SU-DHL-6 (cell line): ENCODE data around the gene RING1.

Experiments used
- H2AFZ ChIP-seq: fragments of 200-600 bp; sonication (generic); 2 replicates; pipeline ENCODE4 v1.6.1; 2014; ENCODE audit warnings: low read depth, mild to moderate bottlenecking, moderate library complexity, mixed read lengths, antibody characterized with exemption, low read length; ENCODE audit not compliant: severe bottlenecking
- H3F3A ChIP-seq: fragments of 200-600 bp; shearing (Covaris generic); 2 replicates; pipeline ENCODE4 v1.6.0; 2016; ENCODE audit warnings: antibody characterized with exemption, mild to moderate bottlenecking; ENCODE audit not compliant: insufficient read depth
- H3K27ac ChIP-seq: fragments of 200-600 bp; sonication (generic); 2 replicates; pipeline ENCODE4 v1.5.1; 2016; ENCODE audit warnings: low read depth, mild to moderate bottlenecking, low read length, moderate library complexity, mixed read lengths
- H3K27me3 ChIP-seq: fragments of 200-600 bp; sonication (generic), shearing (Covaris generic); 2 replicates; pipeline ENCODE4 v1.6.0; 2014; ENCODE audit warnings: mild to moderate bottlenecking, low read length
- H3K36me3 ChIP-seq: fragments of 200-600 bp; sonication (generic); 2 replicates; pipeline ENCODE4 v1.6.1; 2014; ENCODE audit warnings: mild to moderate bottlenecking, low read length, mixed read lengths
- H3K4me2 ChIP-seq: fragments of 300-600, 200-600 bp; shearing (Covaris generic), sonication (generic); 2 replicates; pipeline ENCODE4 v1.6.0; 2014; ENCODE audit warnings: low read length, low read depth, mild to moderate bottlenecking; ENCODE audit not compliant: poor library complexity, severe bottlenecking
- H3K4me3 ChIP-seq: fragments of 200-600 bp; sonication (generic); 2 replicates; pipeline ENCODE4 v1.5.1; 2014; ENCODE audit warnings: antibody characterized with exemption, low read length, mild to moderate bottlenecking, mixed read lengths; ENCODE audit not compliant: insufficient read depth, poor library complexity, severe bottlenecking
- H3K79me2 ChIP-seq: fragments of 200-600 bp; sonication (generic); 2 replicates; pipeline ENCODE4 v1.6.1; 2014; ENCODE audit warnings: mild to moderate bottlenecking, low read length, moderate library complexity; ENCODE audit not compliant: insufficient read depth
- H3K9ac ChIP-seq: fragments of 200-600 bp; sonication (generic); 2 replicates; pipeline ENCODE4 v1.7.0; 2014; ENCODE audit warnings: mild to moderate bottlenecking, low read length
- H3K9me2 ChIP-seq: fragments of 200-600 bp; sonication (generic); replicated peaks from 2 replicates; pipeline ENCODE4 v1.6.1; 2014; ENCODE audit warnings: low read length; ENCODE audit not compliant: insufficient read depth
- H3K9me3 ChIP-seq: fragments of 200-600 bp; sonication (generic); 2 replicates; pipeline ENCODE4 v1.6.1; 2014; ENCODE audit warnings: low read length, mixed read lengths; ENCODE audit not compliant: insufficient read depth
- H4K20me1 ChIP-seq: fragments of 200-600 bp; sonication (generic); 2 replicates; pipeline ENCODE4 v1.6.1; 2014; ENCODE audit warnings: low read depth, mild to moderate bottlenecking, antibody characterized with exemption, low read length, moderate library complexity, mixed read lengths
- CTCF ChIP-seq: fragments of 200-600 bp; sonication (generic); IDR thresholded peaks from one replicate; pipeline ENCODE4 v1.5.1; 2017; ENCODE audit warnings: antibody characterized with exemption, mild to moderate bottlenecking, low read length, moderate library complexity; ENCODE audit not compliant: insufficient read depth, poor library complexity, severe bottlenecking
- EZH2phosphoT487 ChIP-seq: fragments of 200-600 bp; sonication (generic), shearing (Covaris generic); conservative IDR thresholded peaks from 2 replicates; pipeline ENCODE4 v1.6.1; 2018; ENCODE audit warnings: mild to moderate bottlenecking, antibody characterized with exemption, low read length, moderate library complexity, mixed read lengths

RING1 gene

GRCh38 chr6:33237741-33238140 lies 29.4 kb downstream of the RING1 start:
- Histone ChIP-seq H3K9me3 (no peaks in the 10 kb centered on the region), H3K27ac (no peak overlapping the region), H2AFZ (no peak overlapping the region), H3K36me3 (no peaks in the 10 kb centered on the region), H3K79me2 (no peaks in the 10 kb centered on the region), H3K9ac (no peak overlapping the region), H3K27me3 (no peaks in the 10 kb centered on the region), H3K4me2 (no peak overlapping the region), H3K9me2 (no peaks in the 10 kb centered on the region), H3F3A (no peaks in the 10 kb centered on the region), H4K20me1 (no peaks in the 10 kb centered on the region), H3K4me3 (no peak overlapping the region)
- TF ChIP-seq CTCF, result no peak
- TF ChIP-seq EZH2phosphoT487, result no peak

GRCh38 chr6:33241968-33242367 lies 33.7 kb downstream of the RING1 start:
- Histone ChIP-seq H3K79me2 (no peaks in the 10 kb centered on the region), H3K36me3 (no peaks in the 10 kb centered on the region), H4K20me1 (no peaks in the 10 kb centered on the region), H2AFZ (no peak overlapping the region), H3K4me2 (no peak overlapping the region), H3K27me3 (no peaks in the 10 kb centered on the region), H3K9ac (no peak overlapping the region), H3F3A (no peaks in the 10 kb centered on the region), H3K9me2 (no peaks in the 10 kb centered on the region), H3K9me3 (no peaks in the 10 kb centered on the region), H3K4me3 (no peak overlapping the region), H3K27ac (no peak overlapping the region)
- TF ChIP-seq EZH2phosphoT487, result no peak
- TF ChIP-seq CTCF, result no peak

GRCh38 chr6:33243476-33243875 lies 35.2 kb downstream of the RING1 start:
- Histone ChIP-seq H3K27ac (no peak overlapping the region), H3K9ac (no peak overlapping the region), H3K9me3 (no peaks in the 10 kb centered on the region), H4K20me1 (no peaks in the 10 kb centered on the region), H3K4me2 (no peak overlapping the region), H3K36me3 (no peaks in the 10 kb centered on the region), H3K4me3 (no peak overlapping the region), H3K9me2 (no peaks in the 10 kb centered on the region), H3F3A (peaks cover 1% of the 10 kb centered on the region), H3K79me2 (no peaks in the 10 kb centered on the region), H3K27me3 (no peaks in the 10 kb centered on the region), H2AFZ (no peak overlapping the region)
- TF ChIP-seq CTCF, result no peak
- no peak for TF ChIP-seq EZH2phosphoT487
